Central memory CD8-positive, alpha-beta T cell (primary cell): ENCODE results near the gene CAPNS2.

ENCODE experiments used
- ATAC-seq: fragments of 150-1000 bp; cut with Tn5 transposase; replicated peaks from 2 replicates; pipeline ENCODE4 v1.10.0; 2022; ENCODE audit warnings: mild to moderate bottlenecking, moderate FRiP score, moderate number of reproducible peaks; ENCODE audit not compliant: poor library complexity, severe bottlenecking; ENCODE audit errors: extremely low read depth
- DNase-seq, 2 donors: peaks; one replicate each; pipeline ENCODE4 v3.0.0; 2021; ENCODE audit warnings: low spot score in 2 of 2
- H3K27ac Mint-ChIP-seq: one replicate; pipeline ENCODE4 v1.8.0; 2022; ENCODE audit warnings: low read depth, mild to moderate bottlenecking, moderate library complexity, mixed read lengths
- H3K27me3 Mint-ChIP-seq: one replicate; pipeline ENCODE4 v1.8.0; 2022; ENCODE audit warnings: mixed read lengths
- H3K36me3 Mint-ChIP-seq: one replicate; pipeline ENCODE4 v1.8.0; 2022; ENCODE audit warnings: mild to moderate bottlenecking, moderate library complexity, mixed read lengths; ENCODE audit not compliant: insufficient read depth
- H3K4me1 Mint-ChIP-seq: one replicate; pipeline ENCODE4 v1.8.0; 2022; ENCODE audit warnings: mixed read lengths
- H3K4me3 Mint-ChIP-seq: one replicate; pipeline ENCODE4 v1.8.0; 2022; ENCODE audit warnings: mild to moderate bottlenecking, moderate library complexity, mixed read lengths
- H3K9me3 Mint-ChIP-seq: one replicate; pipeline ENCODE4 v1.8.0; 2022; ENCODE audit warnings: mixed read lengths

Gene CAPNS2

DNA sequence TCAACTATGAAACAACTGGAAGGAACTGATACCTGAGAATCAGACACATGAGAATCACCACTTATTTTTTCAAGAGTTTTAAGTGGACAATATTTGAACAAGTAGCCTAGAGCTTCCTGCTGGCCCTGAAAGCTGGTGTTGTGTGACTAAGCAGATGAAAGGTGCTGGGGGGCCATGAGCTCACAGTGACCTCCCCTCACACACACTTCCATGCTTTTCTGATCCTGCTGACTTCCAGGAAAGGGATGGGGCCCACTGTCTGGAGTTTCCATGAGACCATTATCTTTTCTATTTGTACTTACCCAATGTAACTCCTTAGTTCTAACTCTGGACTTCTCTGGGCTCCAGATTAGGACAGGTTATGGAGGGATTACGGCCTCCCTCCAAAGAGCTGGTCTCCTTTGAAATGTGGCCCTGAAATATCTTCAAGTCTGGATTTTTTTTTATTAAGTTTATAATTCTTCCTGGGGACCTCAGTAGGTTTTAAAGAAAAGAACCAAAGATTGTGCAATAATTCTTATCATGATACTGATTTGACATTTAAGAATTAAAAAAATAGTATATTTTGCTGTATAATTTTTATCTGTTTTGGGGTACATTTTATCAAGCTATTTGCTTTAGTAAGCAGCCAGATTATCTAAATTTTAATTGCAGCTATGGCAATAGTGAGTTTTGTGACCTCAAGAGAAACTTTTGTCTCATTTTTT is 4.9 kb downstream of the CAPNS2 start:
- H3K27ac Mint-ChIP-seq: no peak overlapping the region
- peaks cover 2% of the 10 kb centered on the region for H3K36me3 Mint-ChIP-seq
- DNase-seq (no peak), ATAC-seq (no peak)
- H3K27me3 Mint-ChIP-seq: peaks cover 33% of the 10 kb centered on the region
- no peaks in the 10 kb centered on the region for H3K9me3 Mint-ChIP-seq
- H3K4me1 Mint-ChIP-seq: no peaks in the 10 kb centered on the region
- H3K4me3 Mint-ChIP-seq: no peak overlapping the region

DNA sequence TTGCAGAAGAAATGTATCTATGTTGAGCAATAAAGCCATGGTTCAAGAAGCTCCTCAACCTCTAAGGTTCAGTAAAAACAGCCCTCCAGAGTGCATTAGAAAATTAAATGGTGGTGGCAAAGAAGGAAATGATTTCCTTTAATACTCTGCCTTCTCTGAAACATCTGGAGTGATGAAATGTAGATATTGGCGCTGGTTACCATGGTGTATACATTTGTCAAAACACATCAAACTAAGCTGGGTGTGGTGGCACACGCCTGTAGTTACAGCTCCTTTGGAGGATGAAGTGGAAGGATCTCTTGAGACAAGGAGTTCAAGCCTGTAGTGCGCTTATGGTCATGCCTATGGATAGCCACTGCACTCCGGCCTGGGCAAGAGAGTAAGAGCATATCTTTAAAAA is 6.0 kb downstream of the CAPNS2 start:
- H3K9me3 Mint-ChIP-seq: no peaks in the 10 kb centered on the region
- H3K27ac Mint-ChIP-seq: no peak overlapping the region
- H3K4me3 Mint-ChIP-seq: no peak overlapping the region
- no peaks in the 10 kb centered on the region for H3K36me3 Mint-ChIP-seq
- no peaks in the 10 kb centered on the region for H3K4me1 Mint-ChIP-seq
- H3K27me3 Mint-ChIP-seq: peaks cover 22% of the 10 kb centered on the region
- no peak for ATAC-seq
- DNase-seq: no peak

DNA sequence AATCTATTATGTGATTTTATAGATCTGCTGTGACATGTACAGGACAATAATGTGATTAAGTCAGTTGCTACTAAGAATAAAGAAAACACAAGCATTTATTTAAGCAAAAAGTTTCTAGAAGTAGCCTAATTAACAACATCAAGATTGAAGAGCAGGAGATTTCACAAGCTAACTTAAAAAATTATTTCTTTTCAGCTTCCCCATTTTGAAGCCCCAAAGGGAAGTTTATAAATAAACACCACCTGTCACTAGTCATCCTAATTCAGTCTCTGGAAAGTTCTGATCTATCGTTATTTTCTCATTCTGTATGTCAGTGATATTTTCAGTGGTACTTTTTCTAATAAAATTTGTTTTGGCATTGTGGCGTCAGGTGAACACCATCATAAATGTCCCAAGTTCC is 8.3 kb downstream of the CAPNS2 start:
- DNase-seq (no peak), ATAC-seq (no peak)
- Mint-ChIP-seq H3K4me3 (no peak overlapping the region), H3K27ac (no peak overlapping the region), H3K9me3 (no peaks in the 10 kb centered on the region), H3K4me1 (no peaks in the 10 kb centered on the region), H3K27me3 (no peaks in the 10 kb centered on the region), H3K36me3 (no peaks in the 10 kb centered on the region)

DNA sequence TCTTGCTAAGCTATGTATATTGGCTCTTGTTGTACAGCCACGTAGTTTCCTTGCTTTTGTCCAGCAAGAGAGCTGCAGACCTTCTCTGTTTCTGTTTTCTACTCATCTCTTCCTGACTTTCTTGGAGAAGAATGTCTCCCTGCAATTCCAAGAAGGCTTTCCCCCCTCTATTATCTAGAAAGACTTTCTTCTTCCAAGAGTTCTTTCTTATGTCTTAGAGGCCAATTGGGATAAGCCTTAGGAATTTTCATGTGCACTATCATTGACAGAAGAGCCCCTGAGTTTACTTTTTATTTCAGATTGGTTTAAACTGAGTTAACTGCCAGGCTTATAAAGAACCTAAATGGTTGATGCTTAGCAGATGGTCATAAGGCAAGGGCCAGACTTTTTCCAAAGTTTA is 9.0 kb downstream of the CAPNS2 start:
- Mint-ChIP-seq H3K27ac (no peak overlapping the region), H3K4me1 (no peaks in the 10 kb centered on the region), H3K9me3 (no peaks in the 10 kb centered on the region), H3K4me3 (no peak overlapping the region), H3K36me3 (no peaks in the 10 kb centered on the region), H3K27me3 (no peaks in the 10 kb centered on the region)
- no peak for DNase-seq
- ATAC-seq: no peak

DNA sequence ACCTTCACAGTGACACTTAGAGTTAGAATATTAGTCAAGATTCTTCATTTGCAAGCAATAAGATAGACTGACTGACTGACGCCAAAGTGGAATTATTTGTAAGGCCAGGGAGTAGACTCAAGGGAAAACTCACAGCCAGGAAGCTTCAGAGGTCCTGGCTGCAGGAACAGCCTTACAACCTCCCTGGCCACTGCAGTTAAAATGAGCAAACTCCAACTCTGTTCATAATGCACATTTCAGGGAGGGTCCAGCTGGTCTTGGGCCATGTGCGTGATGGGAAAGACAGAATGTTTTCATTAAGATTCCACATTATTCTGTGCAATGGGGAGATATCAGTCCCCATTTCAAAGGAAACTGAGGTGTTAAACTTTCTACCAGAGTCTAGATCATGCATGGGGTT is 9.9 kb downstream of the CAPNS2 start:
- Mint-ChIP-seq H3K36me3 (no peaks in the 10 kb centered on the region), H3K27ac (no peak overlapping the region), H3K9me3 (no peaks in the 10 kb centered on the region), H3K4me3 (no peak overlapping the region), H3K27me3 (no peaks in the 10 kb centered on the region), H3K4me1 (no peaks in the 10 kb centered on the region)
- DNase-seq (no peak), ATAC-seq (no peak)

DNA sequence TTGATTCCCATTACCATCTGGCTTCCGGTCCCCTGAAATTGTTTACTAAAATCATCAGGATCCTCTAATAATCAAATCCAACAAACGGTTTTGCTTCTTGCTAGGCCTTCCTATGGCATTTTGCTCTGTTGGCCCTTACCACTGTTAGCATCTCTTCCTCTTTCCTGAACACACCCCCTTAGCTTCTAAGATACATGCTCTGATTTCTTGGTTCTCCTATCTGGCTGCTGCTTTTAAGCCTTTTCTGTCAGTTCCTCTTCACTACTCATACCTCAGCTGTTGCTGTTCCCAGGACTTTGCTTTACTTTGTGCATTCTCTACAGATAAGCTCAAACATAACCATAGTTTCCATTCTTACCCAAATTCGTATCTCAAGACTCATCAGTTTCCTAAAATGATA is 11.4 kb downstream of the CAPNS2 start:
- Mint-ChIP-seq H3K9me3 (no peaks in the 10 kb centered on the region), H3K27ac (no peak overlapping the region), H3K27me3 (no peaks in the 10 kb centered on the region), H3K4me3 (no peak overlapping the region), H3K4me1 (no peaks in the 10 kb centered on the region), H3K36me3 (no peaks in the 10 kb centered on the region)
- ATAC-seq: no peak
- DNase-seq: no peak

DNA sequence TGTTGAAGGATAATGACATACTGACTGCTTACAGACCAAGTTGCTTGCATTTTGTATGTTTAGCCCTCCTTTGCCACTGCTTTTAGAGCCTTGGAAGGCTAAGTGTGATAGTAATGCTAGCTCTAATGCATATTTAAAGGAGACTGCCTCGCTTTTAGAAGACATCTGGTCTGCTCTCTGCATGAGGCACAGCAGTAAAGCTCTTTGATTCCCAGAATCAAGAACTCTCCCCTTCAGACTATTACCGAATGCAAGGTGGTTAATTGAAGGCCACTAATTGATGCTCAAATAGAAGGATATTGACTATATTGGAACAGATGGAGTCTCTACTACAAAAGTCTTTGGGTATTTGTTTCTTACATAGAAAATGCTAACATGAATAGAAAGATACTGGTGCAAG is 19.1 kb downstream of the CAPNS2 start:
- H3K27me3 Mint-ChIP-seq: peaks cover 13% of the 10 kb centered on the region
- H3K4me3 Mint-ChIP-seq: no peak overlapping the region
- no peaks in the 10 kb centered on the region for H3K4me1 Mint-ChIP-seq
- no peak for ATAC-seq
- no peak overlapping the region for H3K27ac Mint-ChIP-seq
- H3K9me3 Mint-ChIP-seq: no peaks in the 10 kb centered on the region
- no peak for DNase-seq
- peaks cover 2% of the 10 kb centered on the region for H3K36me3 Mint-ChIP-seq

DNA sequence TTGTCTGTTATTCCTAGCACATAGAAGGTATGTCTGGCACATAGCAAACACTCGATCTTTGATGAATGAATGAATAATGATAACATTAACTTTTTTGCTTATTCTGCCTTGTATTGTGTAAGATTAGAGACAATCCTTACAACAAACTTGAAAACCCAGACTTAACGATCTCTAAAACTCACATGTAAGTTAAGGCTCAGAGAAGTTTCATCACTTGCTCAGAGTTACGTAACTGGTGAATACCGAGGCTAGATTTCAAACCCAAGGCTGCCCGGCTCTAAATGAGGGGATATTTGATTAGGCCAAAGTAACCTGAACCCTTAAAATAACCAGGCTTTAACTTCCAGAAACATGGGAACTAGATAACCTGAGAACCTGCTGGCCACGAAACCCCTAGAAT is 22.3 kb downstream of the CAPNS2 start:
- Mint-ChIP-seq H3K36me3 (peaks cover 2% of the 10 kb centered on the region), H3K27me3 (peaks cover 45% of the 10 kb centered on the region), H3K9me3 (no peaks in the 10 kb centered on the region), H3K4me1 (no peaks in the 10 kb centered on the region), H3K4me3 (no peak overlapping the region), H3K27ac (no peak overlapping the region)
- DNase-seq: no peak
- ATAC-seq: no peak

DNA sequence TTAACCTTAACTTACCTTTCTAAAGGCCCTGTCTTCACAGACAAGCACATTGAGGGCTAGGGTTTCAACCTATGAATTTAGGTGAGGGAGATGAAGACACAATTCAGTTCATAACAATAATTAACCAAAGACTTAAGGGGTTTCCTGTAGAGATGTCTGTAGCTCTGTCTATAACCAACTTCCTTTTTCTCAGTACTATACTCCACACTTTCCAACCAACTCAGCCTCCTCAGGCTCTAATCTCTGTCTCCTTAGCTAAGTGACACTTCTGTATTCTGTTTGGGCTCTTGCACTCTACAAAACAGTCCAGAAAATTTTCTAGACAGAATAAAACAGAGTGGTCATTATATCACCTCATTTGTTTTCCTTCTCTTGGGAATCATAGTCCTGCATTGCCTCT is 25.8 kb downstream of the CAPNS2 start:
- Mint-ChIP-seq H3K4me3 (no peak overlapping the region), H3K9me3 (no peaks in the 10 kb centered on the region), H3K27me3 (peaks cover 67% of the 10 kb centered on the region), H3K36me3 (peaks cover 2% of the 10 kb centered on the region), H3K27ac (no peak overlapping the region), H3K4me1 (no peaks in the 10 kb centered on the region)
- ATAC-seq: no peak
- DNase-seq: no peak

DNA sequence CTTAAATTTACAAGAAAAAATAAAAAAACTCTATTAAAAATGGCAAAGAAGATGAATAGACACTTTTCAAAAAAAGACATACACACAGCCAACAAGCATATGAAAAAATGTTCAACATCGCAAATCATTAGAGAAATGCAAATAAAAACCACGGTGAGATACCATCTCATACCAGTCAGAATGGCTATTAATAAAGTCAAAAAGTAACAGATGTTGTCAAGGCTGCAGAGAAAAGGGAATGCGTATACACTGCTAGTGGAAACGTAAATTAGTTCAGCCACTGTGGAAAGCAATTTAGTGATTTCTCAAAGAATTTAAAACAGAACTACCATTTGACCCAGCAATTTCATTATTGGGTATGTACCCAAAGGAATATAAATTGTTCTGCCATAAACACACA is 31.4 kb downstream of the CAPNS2 start:
- ATAC-seq: no peak
- no peak for DNase-seq
- no peak overlapping the region for H3K4me3 Mint-ChIP-seq
- H3K9me3 Mint-ChIP-seq: no peaks in the 10 kb centered on the region
- H3K36me3 Mint-ChIP-seq: no peaks in the 10 kb centered on the region
- H3K27me3 Mint-ChIP-seq: peaks cover 58% of the 10 kb centered on the region
- no peaks in the 10 kb centered on the region for H3K4me1 Mint-ChIP-seq
- H3K27ac Mint-ChIP-seq: no peak overlapping the region

DNA sequence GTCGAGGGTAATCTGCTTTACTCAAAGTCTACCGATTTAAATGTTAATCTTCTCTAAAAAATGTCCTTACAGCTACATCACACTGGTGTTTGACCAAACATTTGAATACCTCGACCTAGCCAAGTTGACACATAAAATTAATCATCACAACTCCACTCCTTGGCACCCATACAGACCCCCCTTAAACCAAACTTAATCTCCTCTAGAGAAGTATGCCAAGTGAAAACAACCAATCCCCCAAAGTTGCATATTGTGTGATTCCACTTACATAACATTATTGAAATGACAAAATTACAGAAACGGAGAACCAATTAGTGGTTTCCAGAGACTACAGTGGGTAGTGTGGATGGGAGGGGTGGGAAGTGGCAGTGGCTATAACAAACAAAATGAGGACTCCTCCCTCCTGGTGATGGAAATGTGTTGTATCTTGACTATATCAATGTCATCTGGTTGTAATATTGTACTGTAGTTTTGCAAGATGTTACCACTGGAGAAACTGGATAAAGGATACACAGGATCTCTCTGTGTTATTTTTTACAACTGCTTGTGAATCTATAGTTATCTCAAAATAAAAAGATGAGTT is 39.4 kb downstream of the CAPNS2 start:
- Mint-ChIP-seq H3K4me1 (no peaks in the 10 kb centered on the region), H3K27me3 (peaks cover 10% of the 10 kb centered on the region), H3K27ac (no peak overlapping the region), H3K9me3 (peaks cover 5% of the 10 kb centered on the region), H3K36me3 (no peaks in the 10 kb centered on the region), H3K4me3 (no peak overlapping the region)
- DNase-seq: no peak
- no peak for ATAC-seq

DNA sequence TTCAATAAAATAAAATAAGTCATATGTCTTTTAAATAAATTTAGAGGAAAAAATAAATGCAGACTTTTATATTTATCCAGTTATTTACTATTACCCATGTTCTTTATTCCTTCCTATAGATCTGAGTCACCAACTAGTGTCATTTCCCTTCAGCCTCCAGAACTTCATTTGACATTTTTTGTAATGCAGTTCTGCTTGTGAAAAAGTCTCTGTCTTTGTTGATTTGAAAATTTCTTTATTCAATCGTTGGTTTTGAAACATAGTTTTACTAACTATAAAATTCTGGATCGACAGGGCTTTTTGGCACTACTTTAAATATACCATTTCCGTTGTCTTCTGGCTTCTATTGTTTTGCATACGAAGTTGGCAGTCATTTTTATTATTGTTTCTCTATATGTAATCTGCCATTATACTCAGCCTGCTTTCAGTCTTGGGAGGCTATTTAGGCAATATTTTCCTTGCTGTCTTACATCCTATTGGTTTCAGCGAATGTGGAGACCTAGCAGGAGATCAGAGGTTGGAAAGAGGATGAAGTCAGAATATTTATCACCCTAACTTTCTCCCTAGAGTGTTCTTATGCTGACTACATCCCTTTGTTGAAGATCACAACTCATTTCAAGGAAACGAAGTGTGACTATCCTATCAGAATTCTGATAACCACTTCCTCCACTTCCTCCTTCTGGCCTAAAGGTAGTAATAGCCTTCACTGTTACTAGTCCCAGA is 47.3 kb downstream of the CAPNS2 start:
- ATAC-seq: no peak
- H3K36me3 Mint-ChIP-seq: peaks cover 2% of the 10 kb centered on the region
- no peak overlapping the region for H3K27ac Mint-ChIP-seq
- no peak overlapping the region for H3K4me3 Mint-ChIP-seq
- H3K9me3 Mint-ChIP-seq: peaks cover 10% of the 10 kb centered on the region
- no peaks in the 10 kb centered on the region for H3K4me1 Mint-ChIP-seq
- DNase-seq: no peak
- peaks cover 72% of the 10 kb centered on the region for H3K27me3 Mint-ChIP-seq

DNA sequence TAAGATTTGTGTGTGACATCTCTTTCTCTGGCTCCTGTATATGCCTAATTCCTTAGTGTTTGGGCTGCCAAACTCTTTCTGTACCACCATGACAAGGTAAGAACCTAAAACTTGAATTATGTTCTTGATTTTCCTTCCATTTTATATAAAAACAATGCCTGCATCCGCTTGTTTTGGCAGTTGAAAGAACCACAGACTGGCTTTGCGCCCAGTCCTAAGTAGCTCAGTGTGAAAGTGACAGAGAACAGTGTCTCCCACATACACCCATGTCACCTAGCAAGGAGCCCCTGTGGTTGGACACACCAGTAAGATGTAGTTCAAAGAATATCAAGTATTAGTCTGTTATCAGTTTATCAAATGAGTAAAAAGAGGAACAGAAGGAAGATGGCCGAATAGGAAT is 48.6 kb downstream of the CAPNS2 start:
- no peak for DNase-seq
- Mint-ChIP-seq H3K9me3 (peaks cover 10% of the 10 kb centered on the region), H3K4me1 (no peaks in the 10 kb centered on the region), H3K36me3 (peaks cover 2% of the 10 kb centered on the region), H3K4me3 (no peak overlapping the region), H3K27me3 (peaks cover 83% of the 10 kb centered on the region), H3K27ac (no peak overlapping the region)
- ATAC-seq: no peak
